GM18868 (cell line): ENCODE results near the gene CACNA2D4.
"Not testable (repeated sequence)": the region's sequence is repeated elsewhere in the genome, so short reads cannot be mapped to it uniquely, and the experiment has no call there.

Source experiments
- ATAC-seq: cut with Tn5 transposase; IDR thresholded peaks from one replicate; pipeline ENCODE4 v1.9.1; 2021; ENCODE audit warnings: mild to moderate bottlenecking, moderate library complexity; ENCODE audit not compliant: unreplicated experiment

The CACNA2D4 gene, protein sequence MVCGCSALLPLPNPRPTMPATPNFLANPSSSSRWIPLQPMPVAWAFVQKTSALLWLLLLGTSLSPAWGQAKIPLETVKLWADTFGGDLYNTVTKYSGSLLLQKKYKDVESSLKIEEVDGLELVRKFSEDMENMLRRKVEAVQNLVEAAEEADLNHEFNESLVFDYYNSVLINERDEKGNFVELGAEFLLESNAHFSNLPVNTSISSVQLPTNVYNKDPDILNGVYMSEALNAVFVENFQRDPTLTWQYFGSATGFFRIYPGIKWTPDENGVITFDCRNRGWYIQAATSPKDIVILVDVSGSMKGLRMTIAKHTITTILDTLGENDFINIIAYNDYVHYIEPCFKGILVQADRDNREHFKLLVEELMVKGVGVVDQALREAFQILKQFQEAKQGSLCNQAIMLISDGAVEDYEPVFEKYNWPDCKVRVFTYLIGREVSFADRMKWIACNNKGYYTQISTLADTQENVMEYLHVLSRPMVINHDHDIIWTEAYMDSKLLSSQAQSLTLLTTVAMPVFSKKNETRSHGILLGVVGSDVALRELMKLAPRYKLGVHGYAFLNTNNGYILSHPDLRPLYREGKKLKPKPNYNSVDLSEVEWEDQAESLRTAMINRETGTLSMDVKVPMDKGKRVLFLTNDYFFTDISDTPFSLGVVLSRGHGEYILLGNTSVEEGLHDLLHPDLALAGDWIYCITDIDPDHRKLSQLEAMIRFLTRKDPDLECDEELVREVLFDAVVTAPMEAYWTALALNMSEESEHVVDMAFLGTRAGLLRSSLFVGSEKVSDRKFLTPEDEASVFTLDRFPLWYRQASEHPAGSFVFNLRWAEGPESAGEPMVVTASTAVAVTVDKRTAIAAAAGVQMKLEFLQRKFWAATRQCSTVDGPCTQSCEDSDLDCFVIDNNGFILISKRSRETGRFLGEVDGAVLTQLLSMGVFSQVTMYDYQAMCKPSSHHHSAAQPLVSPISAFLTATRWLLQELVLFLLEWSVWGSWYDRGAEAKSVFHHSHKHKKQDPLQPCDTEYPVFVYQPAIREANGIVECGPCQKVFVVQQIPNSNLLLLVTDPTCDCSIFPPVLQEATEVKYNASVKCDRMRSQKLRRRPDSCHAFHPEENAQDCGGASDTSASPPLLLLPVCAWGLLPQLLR

DNA sequence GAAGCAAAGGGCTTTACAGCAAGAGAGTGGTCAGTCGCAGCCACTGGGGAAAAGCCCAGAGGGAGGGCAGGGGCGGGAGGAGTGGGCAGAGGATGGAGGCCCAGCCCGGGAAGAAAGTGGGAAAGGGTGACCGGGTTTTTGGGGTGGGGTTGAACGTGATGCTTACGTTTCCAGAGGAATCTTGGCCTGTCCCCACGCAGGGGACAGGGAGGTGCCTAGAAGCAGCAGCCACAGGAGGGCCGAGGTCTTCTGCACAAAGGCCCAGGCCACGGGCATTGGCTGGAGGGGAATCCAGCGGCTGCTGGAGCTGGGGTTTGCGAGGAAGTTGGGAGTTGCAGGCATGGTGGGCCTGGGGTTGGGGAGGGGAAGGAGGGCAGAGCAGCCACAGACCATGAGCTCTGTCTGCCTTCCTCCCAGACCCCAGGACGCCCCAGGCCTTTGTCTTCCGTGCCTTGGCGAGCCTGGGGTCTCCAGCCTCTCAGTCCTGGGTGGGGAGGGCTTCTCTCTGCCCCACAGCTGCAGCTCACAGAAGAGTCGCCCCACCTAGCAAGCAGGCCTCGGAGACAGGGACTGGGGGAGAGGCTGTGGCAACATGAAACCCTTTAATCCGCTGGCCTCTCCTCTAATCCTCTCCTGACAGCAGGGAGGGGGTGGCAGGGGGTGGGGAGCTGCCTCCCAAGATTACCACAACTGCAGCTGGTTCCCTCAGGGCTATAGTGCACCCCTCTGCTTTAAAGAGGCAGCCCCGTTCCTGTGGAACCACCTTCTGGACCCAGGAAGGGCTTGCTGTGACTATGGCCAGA lies at the start of gene CACNA2D4:
TSS of gene CACNA2D4 (minus strand) at position 572 of the 803 bp plus-strand sequence. CDS start at position 393, 179 bp downstream.
- no peak for ATAC-seq

DNA sequence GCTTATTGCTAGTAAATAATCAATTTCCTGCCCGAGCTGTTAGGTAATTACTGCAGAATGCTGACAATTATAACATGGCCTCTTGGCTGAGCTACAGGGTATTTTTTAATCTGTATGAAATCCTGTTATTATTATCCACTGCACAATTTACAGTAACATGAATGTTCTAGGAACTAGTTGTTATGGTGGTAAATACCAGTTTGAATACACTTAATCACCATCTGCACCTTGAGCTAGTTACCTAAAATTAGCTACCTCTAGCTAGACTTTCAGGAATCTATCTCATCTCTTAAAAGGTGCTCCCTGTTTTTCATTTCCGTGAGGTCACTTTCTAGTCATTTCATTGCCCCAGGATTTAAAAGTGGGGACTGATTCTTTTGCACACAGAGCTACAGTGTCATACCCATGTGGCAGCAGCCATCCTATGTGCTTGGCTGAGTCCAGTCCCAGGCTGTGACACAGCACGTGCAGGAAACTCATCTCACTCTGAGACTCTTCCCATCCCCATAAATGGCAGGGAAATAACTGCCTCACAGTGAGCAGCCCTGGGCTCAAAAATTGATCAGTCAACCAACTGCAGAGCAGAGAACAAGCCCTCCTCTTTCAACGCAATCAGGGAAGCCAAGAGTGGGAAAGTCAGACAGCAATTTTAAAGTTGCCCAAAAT lies 48.2 kb upstream of the CACNA2D4 start:
- no peak for ATAC-seq

- ATAC-seq, result no peak
These were observed 47.5 kb upstream of the CACNA2D4 start for GRCh38 chr12:1965916-1966315.

DNA sequence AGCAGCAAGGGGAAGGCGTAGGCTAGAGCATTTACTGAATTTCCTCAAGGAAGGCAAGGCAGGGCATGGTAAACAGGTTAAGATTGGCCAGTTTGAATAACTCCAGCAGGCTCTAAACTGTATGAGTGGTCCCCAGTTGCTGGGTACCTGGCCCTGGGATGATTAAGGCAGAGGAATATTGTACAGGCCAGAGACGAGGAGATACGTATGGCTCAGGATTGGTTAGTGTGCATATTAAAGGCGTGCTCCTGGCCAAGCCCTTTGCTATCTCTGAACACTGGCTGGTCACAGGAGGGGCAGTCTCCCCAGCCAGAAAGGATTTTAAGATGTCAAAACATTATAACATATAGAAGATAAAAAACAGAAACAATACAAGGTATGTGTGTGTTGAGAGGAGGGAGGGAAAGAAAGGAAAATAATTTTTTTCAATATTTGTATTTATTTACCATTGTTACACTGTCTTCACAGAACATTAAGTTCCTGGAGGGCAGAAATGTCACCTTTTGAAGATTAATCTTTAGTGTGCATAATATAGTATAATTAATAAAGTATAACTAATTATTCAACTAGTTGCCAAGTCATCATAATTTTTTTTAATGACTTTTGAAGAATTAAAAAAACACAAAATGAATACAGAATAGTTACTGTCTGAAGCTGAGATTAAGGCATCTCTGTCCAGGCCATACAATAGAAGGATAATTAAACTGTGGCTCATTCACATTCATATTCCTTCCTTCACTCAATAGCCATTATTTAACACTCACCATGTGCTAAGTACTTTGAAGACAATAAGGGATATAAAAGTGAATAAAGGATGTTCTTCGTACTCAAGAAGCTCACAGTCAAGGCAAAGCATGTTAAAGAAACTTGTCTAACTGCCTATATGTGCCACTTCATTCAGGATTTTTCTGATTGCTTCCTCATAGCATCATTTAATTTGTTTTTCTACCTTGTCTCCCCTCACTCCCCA lies 43.9 kb upstream of the CACNA2D4 start:
- no peak for ATAC-seq

DNA sequence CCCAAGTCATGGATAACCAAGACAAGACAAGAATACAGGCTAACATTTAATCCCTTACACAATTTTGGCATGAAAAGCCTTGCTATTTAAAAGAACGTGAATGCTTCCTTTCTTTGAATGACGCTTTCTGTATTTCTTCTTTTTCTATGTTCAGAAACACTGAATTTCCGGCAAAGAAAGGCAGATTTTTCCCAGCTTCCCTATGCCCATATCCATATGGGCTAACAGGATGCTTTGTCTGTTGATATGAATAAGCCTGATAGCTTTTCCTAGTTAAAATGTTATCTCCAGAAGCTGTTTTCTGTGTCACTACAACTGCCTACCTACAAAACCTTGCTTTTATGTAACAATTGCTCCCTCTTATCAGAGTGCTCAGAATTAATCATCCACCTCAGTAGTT lies 38.3 kb upstream of the CACNA2D4 start:
- ATAC-seq, result no peak

DNA sequence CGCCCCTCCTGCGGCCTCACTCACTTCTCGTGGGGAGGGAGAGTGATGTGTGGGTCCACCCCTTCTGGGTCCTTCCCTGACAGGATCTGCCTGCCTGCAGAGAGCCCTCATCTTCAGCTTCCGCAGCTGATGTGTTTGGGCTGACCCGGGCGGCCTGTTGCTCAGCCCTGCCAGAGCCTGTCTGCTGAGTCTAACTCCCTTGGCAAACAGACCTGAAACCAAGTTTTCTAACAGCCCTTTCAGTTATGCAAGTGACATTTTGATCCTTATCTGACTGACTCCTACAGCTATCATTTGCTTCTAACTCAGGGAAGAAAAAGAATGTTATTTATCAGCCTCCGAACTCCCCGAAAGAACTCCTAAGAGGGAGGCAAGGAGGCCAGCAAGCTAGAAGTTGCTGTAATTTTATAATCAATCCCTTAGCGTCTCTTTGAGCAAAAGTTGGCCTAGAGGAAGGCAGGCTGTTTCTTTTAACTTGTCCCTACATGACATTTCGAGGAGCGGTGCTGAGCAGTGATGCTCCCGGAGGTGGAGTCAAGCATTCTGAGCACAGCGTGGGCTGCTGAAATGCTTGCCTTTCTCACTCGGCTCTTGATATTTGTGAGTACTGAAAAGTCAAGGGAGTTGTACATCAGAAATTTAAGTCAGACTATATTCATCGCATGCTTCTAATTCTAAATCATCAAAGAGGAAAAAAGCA lies 31.5 kb upstream of the CACNA2D4 start:
- ATAC-seq, result no peak

DNA sequence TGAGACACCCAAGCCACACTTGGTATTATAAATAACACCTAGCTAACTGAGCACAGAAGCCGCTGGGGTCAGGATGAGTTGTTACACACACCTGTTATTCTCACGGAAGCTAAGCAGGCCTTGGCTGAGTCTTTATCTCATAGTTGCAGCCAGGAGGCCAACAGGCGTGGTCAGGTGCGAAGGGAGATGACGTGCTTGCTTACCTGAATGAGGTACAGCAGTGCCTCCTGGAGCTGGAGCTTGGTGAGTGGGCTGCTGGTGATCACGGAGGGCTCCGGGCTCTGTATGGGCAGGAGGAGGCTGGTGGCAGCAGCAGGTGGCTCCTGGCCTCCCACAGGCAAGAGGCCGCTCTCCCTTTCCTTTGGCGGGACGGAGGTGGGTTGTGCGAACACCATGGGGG lies 30.4 kb upstream of the CACNA2D4 start:
- no peak for ATAC-seq

DNA sequence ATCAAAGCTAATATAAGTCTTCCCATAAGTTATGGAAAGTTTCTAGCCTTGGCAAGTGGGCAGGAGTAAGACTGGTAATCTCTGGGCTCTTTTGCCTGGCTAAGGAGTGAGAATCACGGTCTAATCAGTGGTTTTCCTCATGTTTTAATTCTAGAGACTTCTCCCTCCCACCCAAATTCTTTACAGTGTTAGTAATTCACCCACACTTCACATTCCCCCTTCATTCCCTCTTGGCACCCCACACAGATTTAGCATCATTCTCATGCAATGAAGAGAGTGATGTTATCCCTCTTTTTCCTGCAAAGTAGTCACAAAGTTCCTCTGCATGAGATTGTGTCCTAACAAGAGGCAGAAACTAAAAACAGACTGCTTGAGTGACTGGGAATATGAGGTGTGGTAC lies 28.6 kb upstream of the CACNA2D4 start:
- no peak for ATAC-seq

DNA sequence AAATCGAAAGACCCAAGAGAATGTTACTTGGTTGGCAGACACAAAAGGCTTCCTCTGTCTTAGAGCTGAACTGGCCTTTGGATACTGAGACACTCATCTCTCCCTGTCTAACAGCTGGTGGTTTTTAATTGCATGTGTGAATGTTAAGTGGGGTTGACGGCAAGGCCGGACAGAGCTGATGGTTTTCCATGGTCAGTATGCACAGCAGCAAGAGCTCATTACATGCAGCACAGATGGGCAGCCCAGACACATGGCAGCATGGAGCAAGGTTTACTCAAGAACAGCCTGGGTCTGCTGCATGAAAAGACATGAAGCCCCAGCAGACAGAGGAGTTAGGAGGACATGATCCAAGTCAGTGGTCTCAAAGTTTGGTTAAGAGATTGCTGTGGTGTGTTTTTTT lies 27.8 kb upstream of the CACNA2D4 start:
- ATAC-seq, result no peak

DNA sequence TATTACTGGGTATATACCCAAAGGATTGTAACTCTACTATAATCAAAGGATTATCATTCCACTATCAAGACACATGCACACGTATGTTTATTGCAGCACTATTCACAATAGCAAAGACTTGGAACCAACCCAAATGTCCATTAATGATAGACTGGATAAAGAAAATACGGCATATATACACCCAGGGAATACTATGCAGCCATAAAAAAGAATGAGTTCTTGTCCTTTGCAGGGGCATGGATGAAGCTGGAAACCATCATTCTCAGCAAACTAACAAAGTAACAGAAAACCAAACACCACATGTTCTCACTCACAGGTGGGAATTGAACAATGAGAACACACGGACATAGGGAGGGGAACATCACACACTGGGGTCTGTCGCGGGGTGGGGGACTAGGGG lies 27.1 kb upstream of the CACNA2D4 start:
- not testable (repeated sequence) for ATAC-seq

- no peak for ATAC-seq
These were observed 21.6 kb upstream of the CACNA2D4 start for GRCh38 chr12:1939801-1940607.

DNA sequence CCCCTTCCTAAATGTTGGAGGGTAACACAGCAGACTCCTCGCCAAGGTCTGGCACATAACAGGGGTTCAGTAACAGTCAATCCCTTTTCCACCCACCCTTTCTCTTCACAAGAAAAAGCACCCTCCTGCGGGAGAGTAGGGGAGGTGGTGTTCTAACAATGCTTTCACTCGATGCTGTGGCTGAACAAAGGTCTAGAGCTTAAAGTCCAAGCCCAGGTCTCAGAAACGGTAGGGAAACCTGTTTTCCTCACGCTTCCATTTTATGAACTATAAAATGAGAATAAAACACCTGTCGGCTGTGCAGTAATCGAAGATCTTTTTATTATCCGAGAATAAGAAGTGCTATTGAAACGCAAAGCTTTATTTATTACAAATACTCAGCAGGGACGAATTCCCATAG lies 20.9 kb upstream of the CACNA2D4 start:
- ATAC-seq, result no peak

DNA sequence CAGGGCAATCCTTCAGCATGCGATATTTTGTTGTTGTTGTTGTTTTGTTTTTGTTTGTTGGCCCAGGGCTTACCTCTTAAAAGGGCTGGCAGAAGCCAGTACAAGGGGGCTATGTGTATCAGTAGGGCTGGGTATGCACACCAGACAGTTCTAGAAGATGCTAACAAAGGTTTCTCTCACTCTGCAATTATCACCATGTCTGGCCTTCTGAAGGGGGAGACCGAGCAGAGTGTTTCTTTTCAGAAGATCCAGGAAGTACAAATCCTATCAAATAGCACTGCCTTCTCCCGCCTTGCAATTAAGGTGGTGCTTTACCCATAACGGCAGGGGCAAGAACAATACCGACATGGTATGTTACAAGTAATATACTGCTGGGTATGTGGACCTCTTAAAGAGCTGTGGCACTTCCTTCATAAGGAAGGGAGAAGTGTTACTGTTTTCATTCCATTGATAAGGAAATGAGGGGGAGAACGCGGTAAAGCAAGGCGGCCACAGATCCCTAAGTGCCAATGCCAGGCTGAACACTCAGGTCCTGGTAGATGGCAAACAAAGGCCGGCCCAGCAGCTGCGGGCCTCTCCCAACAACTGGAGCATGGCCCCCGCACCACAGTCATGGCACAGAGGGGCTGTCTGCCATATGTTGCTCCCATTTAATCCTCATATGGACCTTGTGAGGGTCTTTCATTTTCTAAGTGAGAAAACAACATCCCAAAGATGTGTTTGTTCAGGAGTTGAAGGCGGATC lies 19.2 kb upstream of the CACNA2D4 start:
- no peak for ATAC-seq

GRCh38 chr12:1936406-1937320 lies 18.2 kb upstream of the CACNA2D4 start:
- no peak for ATAC-seq

GRCh38 chr12:1935700-1936378 lies 17.4 kb upstream of the CACNA2D4 start:
- no peak for ATAC-seq
